ENCODE data around the gene KLK4. TPM values are rescaled to one million over a fixed set of nuclear protein-coding genes. Genes with fewer than 3 reads are reported as not detected.

KLK4 gene
- total RNA-seq, 1 experiment from 2014 or later, result 0.70 TPM

GRCh38 chr19:50957587-50957986, 46.4 kb upstream of the KLK4 start:
- Mint-ChIP-seq H3K4me1 (peaks cover 9% of the 10 kb centered on the region), H3K4me3 (no peak overlapping the region), H3K27ac (no peak overlapping the region), H3K27me3 (ENCODE audit: low read depth) (peaks cover 33% of the 10 kb centered on the region), H3K9me3 (peaks cover 10% of the 10 kb centered on the region), H3K36me3 (no peaks in the 10 kb centered on the region)
- ChIA-PET POLR2A (no interaction called here), CTCF (no interaction called here)
- ATAC-seq, result no peak
- no peak for DNase-seq (ENCODE audit: low spot score)
- TF ChIP-seq NR2C2 (CRISPR knock-in tag; IDR thresholded peaks at IDR 0.05), result no peak
- TF ChIP-seq ZBTB43 (CRISPR knock-in tag; IDR thresholded peaks at IDR 0.05), result no peak
- TF ChIP-seq ZNF416 (CRISPR knock-in tag; IDR thresholded peaks at IDR 0.05), result no peak
- no peak for TF ChIP-seq PRRX2 (CRISPR knock-in tag; IDR thresholded peaks at IDR 0.05)
- TF ChIP-seq, protein P1, sequence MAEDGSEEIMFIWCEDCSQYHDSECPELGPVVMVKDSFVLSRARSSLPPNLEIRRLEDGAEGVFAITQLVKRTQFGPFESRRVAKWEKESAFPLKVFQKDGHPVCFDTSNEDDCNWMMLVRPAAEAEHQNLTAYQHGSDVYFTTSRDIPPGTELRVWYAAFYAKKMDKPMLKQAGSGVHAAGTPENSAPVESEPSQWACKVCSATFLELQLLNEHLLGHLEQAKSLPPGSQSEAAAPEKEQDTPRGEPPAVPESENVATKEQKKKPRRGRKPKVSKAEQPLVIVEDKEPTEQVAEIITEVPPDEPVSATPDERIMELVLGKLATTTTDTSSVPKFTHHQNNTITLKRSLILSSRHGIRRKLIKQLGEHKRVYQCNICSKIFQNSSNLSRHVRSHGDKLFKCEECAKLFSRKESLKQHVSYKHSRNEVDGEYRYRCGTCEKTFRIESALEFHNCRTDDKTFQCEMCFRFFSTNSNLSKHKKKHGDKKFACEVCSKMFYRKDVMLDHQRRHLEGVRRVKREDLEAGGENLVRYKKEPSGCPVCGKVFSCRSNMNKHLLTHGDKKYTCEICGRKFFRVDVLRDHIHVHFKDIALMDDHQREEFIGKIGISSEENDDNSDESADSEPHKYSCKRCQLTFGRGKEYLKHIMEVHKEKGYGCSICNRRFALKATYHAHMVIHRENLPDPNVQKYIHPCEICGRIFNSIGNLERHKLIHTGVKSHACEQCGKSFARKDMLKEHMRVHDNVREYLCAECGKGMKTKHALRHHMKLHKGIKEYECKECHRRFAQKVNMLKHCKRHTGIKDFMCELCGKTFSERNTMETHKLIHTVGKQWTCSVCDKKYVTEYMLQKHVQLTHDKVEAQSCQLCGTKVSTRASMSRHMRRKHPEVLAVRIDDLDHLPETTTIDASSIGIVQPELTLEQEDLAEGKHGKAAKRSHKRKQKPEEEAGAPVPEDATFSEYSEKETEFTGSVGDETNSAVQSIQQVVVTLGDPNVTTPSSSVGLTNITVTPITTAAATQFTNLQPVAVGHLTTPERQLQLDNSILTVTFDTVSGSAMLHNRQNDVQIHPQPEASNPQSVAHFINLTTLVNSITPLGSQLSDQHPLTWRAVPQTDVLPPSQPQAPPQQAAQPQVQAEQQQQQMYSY (CRISPR knock-in tag; IDR thresholded peaks at IDR 0.05), result no peak
- no peak for TF ChIP-seq ZNF423 (CRISPR knock-in tag; IDR thresholded peaks at IDR 0.05)
- TF ChIP-seq FOXP1 (CRISPR knock-in tag; IDR thresholded peaks at IDR 0.05; ENCODE audit: borderline replicate concordance), result no peak
- TF ChIP-seq AFF4 (CRISPR knock-in tag; IDR thresholded peaks at IDR 0.05; ENCODE audit: borderline replicate concordance), result no peak
- TF ChIP-seq NFATC4 (CRISPR knock-in tag; IDR thresholded peaks at IDR 0.05), result no peak
- TF ChIP-seq ZNF396 (CRISPR knock-in tag; IDR thresholded peaks at IDR 0.05; ENCODE audit: borderline replicate concordance), result no peak
- TF ChIP-seq, protein P2, sequence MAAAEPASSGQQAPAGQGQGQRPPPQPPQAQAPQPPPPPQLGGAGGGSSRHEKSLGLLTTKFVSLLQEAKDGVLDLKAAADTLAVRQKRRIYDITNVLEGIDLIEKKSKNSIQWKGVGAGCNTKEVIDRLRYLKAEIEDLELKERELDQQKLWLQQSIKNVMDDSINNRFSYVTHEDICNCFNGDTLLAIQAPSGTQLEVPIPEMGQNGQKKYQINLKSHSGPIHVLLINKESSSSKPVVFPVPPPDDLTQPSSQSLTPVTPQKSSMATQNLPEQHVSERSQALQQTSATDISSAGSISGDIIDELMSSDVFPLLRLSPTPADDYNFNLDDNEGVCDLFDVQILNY (CRISPR knock-in tag; IDR thresholded peaks at IDR 0.05), result no peak
- TF ChIP-seq FOXJ3 (CRISPR knock-in tag; IDR thresholded peaks at IDR 0.05; ENCODE audit: borderline replicate concordance), result no peak
- TF ChIP-seq ATF6 (CRISPR knock-in tag; IDR thresholded peaks at IDR 0.05), result no peak
- no peak for TF ChIP-seq ZNF263 (CRISPR knock-in tag; IDR thresholded peaks at IDR 0.05; ENCODE audit: low read depth)
- no peak for TF ChIP-seq E2F4 (CRISPR knock-in tag; IDR thresholded peaks at IDR 0.05; ENCODE audit: borderline replicate concordance, low read depth)
- no peak for TF ChIP-seq SOX15 (CRISPR knock-in tag; IDR thresholded peaks at IDR 0.05)
- TF ChIP-seq ZBTB21 (CRISPR knock-in tag; IDR thresholded peaks at IDR 0.05; ENCODE audit: borderline replicate concordance), result no peak

Data from WTC11 (cell line).